ENCODE data around the gene LMX1B.

- TF ChIP-seq POLR2AphosphoS5 (IDR thresholded peaks at IDR 0.05; ENCODE audit: borderline replicate concordance, low read depth, low read length) = no peak
- no peak for TF ChIP-seq EZH2 (IDR thresholded peaks at IDR 0.05)
These were observed 75.5 kb downstream of the LMX1B start for GRCh38 chr9:126689027-126689825.

Measured in SK-N-MC (cell line).